ENCODE data around the gene PRRT4. TPM values are rescaled to one million over a fixed set of nuclear protein-coding genes. Genes with fewer than 3 reads are reported as not detected.

Gene PRRT4
- total RNA-seq, 1 experiment from 2014 or later: 0.26 TPM

- Histone ChIP-seq H3F3A (ENCODE audit: insufficient read depth, low read depth) (peaks cover 35% of the 10 kb centered on the region), H3K4me2 (peak overlapping the region; percentile 85), H3K27me3 (ENCODE audit: insufficient read depth, low read depth) (no peaks in the 10 kb centered on the region), H3K4me3 (peak overlapping the region; percentile 74), H3K4me1 (replicated peaks; ENCODE audit: insufficient read depth) (peaks cover 30% of the 10 kb centered on the region), H3K27ac (no peak overlapping the region), H3K9me2 (ENCODE audit: insufficient read depth) (no peaks in the 10 kb centered on the region), H4K20me1 (ENCODE audit: insufficient read depth) (peaks cover 14% of the 10 kb centered on the region), H2AFZ (peak overlapping the region; percentile 78), H3K36me3 (ENCODE audit: low read depth) (0 out of 2 replicates have a peak, but pooled peaks cover 9% of the 10 kb centered on the region), H3K9me3 (ENCODE audit: insufficient read depth, low read depth) (no peaks in the 10 kb centered on the region), H3K79me2 (ENCODE audit: low read depth) (peaks cover 33% of the 10 kb centered on the region)
- BruUV-seq (replicated peaks): no TSS peak
- TF ChIP-seq CTCF (conservative IDR thresholded peaks at IDR 0.05): no peak
- no peak for TF ChIP-seq EZH2 (IDR thresholded peaks at IDR 0.05; ENCODE audit: low read depth)
- CTCF ChIA-PET: interaction anchor here (0.8 to 1.9 kb wide), 2 partner anchors 21 to 24 kb away, joined by 4 read pairs; no protein-coding TSS in a partner anchor
- POLR2A ChIA-PET (ENCODE audit: unreplicated experiment): interaction anchor here (0.5 kb wide), 1 partner anchor 429 kb away, joined by 4 read pairs; no protein-coding TSS in a partner anchor
- intact Hi-C loops (cut with micrococcal nuclease; ENCODE audit: unreplicated experiment): no loop called here
- DNase-seq: peak in 1 of 2 experiments; percentile 58
These were observed 44.2 kb upstream of the PRRT4 start for GRCh38 chr7:128405471-128406313.

GRCh38 chr7:128404886-128405470 is 43.5 kb upstream of the PRRT4 start:
- Histone ChIP-seq H3K4me2 (peak overlapping the region; percentile 85), H3K9me2 (ENCODE audit: insufficient read depth) (no peaks in the 10 kb centered on the region), H4K20me1 (ENCODE audit: insufficient read depth) (peaks cover 14% of the 10 kb centered on the region), H3K4me1 (replicated peaks; ENCODE audit: insufficient read depth) (peaks cover 30% of the 10 kb centered on the region), H3K79me2 (ENCODE audit: low read depth) (peaks cover 33% of the 10 kb centered on the region), H3K27ac (no peak overlapping the region), H3K36me3 (ENCODE audit: low read depth) (0 out of 2 replicates have a peak, but pooled peaks cover 9% of the 10 kb centered on the region), H3K4me3 (peak overlapping the region; percentile 74), H3K9me3 (ENCODE audit: insufficient read depth, low read depth) (no peaks in the 10 kb centered on the region), H3K27me3 (ENCODE audit: insufficient read depth, low read depth) (no peaks in the 10 kb centered on the region), H3F3A (ENCODE audit: insufficient read depth, low read depth) (peaks cover 29% of the 10 kb centered on the region; the same call in 1 of the 2 replicates), H2AFZ (peak overlapping the region; percentile 78)
- intact Hi-C loops (cut with micrococcal nuclease; ENCODE audit: unreplicated experiment): no loop called here
- ChIA-PET CTCF (interaction anchor here (0.6 to 1.9 kb wide), 2 partner anchors 24 to 38 kb away, joined by 4 to 7 read pairs; no protein-coding TSS in a partner anchor), POLR2A (ENCODE audit: unreplicated experiment) (interaction anchor here (0.5 kb wide), 2 partner anchors 16 to 429 kb away, joined by 3 to 4 read pairs; no protein-coding TSS in a partner anchor)
- BruUV-seq (replicated peaks): TSS peak; percentile 5
- DNase-seq: no peak
- TF ChIP-seq EZH2 (IDR thresholded peaks at IDR 0.05; ENCODE audit: low read depth) (no peak), CTCF (conservative IDR thresholded peaks at IDR 0.05) (no peak; the same call in 1 of the 2 replicates)

- Histone ChIP-seq H3F3A (ENCODE audit: insufficient read depth, low read depth) (peaks cover 28% of the 10 kb centered on the region; the same call in 1 of the 2 replicates), H3K79me2 (ENCODE audit: low read depth) (peaks cover 33% of the 10 kb centered on the region), H3K27ac (no peak overlapping the region), H3K27me3 (ENCODE audit: insufficient read depth, low read depth) (no peaks in the 10 kb centered on the region), H3K36me3 (ENCODE audit: low read depth) (0 out of 2 replicates have a peak, but pooled peaks cover 9% of the 10 kb centered on the region), H3K9me3 (ENCODE audit: insufficient read depth, low read depth) (no peaks in the 10 kb centered on the region), H4K20me1 (ENCODE audit: insufficient read depth) (peaks cover 14% of the 10 kb centered on the region), H2AFZ (no peak overlapping the region), H3K4me3 (peak overlapping the region; percentile 74; the same call in 1 of the 2 replicates), H3K4me2 (peak overlapping the region; percentile 85), H3K9me2 (ENCODE audit: insufficient read depth) (no peaks in the 10 kb centered on the region), H3K4me1 (replicated peaks; ENCODE audit: insufficient read depth) (peaks cover 29% of the 10 kb centered on the region)
- DNase-seq: no peak
- no peak for TF ChIP-seq EZH2 (IDR thresholded peaks at IDR 0.05; ENCODE audit: low read depth)
- TF ChIP-seq CTCF (conservative IDR thresholded peaks at IDR 0.05): no peak
- no TSS peak for BruUV-seq (replicated peaks)
- ChIA-PET POLR2A (ENCODE audit: unreplicated experiment) (interaction anchor here (0.5 kb wide), 1 partner anchor 16 kb away, joined by 3 read pairs; no protein-coding TSS in a partner anchor), CTCF (interaction anchor here (0.6 to 1.9 kb wide), 6 partner anchors 17 to 1099 kb away, joined by 4 to 18 read pairs (median 6); no protein-coding TSS in a partner anchor)
- intact Hi-C loops (cut with micrococcal nuclease; ENCODE audit: unreplicated experiment): no loop called here
These were observed 42.7 kb upstream of the PRRT4 start for GRCh38 chr7:128404143-128404681.

All from PC-9 (cell line).